ENCODE measurements around the gene SOWAHA.

The SOWAHA gene

DNA sequence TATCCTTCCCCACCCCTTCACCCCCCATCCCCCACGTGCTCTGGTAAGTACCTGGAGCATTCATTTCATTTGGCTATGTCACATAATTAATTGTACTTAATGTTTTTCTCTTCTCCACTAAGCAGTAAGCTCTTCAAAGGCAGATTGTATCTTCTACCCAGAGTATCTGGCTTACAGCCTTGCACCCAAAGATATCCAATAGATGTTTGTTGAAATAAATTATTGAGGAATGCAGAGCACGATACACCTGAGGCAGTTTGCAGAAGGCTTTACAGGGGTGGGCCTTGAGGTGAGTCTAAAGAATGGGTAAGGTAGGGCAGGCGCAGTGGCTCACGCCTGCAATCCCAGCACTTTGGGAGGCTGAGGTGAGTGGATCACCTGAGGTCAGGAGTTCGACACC, 2.5 kb upstream of the SOWAHA start:
- DNase-seq = no peak

DNA sequence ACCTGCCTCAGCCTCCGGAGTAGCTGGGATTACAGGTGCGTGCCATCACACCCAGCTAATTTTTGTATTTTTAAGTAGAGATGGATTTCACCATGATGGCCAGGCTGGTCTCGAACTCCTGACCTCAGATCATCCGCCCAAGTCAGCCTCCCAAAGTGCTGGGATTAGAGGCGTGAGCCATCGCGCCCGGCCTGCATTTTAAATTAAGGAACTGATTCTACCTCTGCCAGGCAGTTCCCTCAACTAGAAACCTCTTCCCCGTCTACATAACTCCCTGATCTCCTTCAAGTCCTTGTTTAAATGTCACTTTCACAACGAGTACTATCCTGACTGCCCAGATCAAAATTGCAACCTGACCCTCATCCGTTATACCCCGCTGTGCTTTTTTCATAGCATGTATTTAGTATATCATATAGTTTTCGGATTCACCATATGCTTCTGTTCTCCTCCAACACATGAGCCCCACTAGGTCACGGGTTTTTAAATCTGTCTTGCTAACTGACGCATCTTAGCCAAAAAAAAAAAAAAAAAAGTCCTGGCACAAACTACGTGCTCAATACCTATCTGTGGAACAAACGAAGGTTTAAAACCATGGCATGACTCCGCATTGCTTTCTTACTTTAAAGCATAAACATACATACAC, 858 bp upstream of the SOWAHA start:
- no peak for DNase-seq

DNA sequence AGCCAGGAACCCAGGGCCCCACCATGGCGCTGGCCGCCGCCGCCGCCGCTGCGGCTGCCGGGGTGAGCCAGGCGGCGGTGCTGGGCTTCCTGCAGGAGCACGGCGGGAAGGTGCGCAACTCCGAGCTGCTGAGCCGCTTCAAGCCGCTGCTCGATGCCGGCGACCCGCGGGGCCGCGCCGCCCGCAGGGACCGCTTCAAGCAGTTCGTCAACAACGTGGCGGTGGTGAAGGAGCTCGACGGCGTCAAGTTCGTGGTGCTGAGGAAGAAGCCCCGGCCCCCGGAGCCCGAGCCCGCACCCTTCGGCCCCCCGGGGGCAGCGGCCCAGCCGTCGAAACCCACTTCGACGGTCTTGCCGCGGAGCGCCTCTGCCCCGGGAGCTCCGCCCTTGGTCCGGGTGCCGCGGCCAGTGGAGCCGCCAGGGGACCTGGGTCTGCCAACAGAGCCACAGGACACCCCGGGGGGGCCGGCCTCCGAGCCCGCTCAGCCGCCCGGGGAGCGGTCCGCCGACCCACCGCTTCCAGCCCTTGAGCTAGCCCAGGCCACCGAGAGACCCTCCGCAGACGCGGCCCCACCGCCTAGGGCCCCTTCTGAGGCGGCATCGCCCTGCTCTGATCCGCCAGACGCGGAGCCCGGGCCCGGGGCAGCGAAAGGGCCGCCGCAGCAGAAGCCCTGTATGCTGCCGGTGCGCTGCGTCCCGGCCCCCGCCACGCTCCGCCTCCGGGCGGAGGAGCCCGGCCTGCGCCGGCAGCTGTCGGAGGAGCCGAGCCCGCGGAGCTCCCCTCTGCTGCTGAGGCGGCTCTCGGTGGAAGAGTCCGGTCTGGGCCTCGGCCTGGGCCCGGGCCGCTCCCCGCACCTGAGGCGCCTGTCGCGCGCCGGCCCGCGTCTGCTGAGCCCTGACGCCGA, 749 bp downstream of the SOWAHA start:
- no peak for DNase-seq

DNA sequence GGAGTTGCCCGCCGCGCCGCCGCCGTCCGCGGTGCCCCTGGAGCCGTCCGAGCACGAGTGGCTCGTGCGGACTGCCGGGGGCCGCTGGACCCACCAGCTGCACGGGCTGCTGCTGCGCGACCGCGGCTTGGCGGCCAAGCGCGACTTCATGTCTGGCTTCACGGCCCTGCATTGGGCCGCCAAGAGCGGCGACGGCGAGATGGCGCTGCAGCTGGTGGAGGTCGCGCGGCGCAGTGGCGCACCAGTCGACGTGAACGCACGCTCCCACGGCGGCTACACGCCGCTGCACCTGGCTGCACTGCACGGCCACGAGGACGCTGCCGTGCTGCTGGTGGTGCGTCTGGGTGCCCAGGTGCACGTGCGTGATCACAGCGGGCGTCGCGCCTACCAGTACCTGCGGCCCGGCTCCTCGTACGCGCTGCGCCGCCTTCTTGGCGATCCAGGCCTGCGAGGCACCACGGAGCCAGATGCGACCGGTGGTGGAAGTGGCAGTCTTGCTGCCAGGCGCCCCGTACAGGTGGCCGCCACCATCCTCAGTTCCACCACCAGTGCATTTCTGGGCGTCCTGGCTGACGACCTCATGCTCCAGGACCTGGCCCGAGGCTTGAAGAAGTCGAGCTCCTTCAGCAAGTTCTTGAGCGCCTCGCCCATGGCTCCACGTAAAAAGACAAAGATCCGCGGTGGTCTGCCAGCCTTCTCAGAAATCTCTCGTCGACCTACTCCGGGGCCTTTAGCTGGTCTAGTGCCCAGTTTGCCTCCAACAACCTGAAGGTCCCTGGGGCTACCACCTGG, 1.6 kb downstream of the SOWAHA start:
- DNase-seq = no peak

DNA sequence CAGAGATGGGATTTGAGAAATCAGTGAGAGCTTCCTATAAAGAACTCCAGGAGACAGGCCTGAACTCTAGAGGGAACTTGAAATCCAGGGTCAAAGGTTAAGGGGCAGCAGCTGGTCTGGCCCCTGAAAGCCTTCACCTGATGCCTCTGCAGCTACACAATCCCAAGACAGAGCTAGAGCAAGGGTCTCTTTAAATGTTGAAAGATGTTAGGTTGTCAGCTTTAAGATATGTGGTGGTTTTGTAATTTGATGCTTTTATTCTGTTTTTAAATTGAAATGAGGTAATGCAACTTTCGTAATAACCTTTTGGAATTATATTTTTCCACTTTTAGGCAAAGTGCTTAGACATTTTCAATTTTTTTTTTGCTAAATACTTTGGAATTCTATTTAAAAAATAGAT, 2.4 kb downstream of the SOWAHA start:
- DNase-seq = peak; percentile 26

DNA sequence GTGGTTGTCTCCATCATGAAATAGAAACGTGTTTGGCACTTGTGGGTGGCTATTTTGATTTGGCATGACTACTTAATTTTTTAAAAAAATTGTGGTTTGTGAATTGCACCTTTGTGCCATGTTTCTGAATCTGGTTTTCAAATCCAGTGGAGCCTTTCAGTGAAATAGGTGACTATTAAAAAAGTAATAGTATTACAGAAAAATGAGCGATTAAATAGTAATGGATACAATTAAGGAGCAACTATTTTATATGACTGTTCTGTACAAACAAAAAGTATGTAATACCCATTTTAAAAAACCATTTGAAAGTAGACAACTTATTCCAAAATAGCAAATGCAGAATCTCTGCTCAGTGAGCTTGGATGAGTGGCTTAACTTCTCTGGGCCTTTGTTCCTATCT, 3.0 kb downstream of the SOWAHA start:
- no peak for DNase-seq

DNA sequence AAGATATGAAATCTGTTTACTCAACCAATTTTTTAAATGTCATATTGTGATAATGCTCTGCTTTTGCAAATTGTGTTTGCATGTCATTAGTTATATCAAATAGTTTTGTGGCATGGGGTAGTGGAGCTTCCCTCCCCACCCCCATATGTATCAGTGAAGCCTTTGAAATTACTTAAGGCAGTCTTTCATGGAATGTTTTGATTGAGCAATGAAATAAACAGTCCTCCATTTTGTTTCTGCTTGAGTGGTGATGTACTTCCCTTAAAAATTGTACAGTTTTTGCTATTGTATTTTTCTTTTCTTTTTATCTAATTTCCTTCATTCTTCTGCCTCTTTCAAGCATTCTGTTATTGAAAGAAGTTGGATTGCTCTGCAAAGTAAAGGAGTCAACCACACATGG, 3.5 kb downstream of the SOWAHA start:
- DNase-seq = no peak

DNA sequence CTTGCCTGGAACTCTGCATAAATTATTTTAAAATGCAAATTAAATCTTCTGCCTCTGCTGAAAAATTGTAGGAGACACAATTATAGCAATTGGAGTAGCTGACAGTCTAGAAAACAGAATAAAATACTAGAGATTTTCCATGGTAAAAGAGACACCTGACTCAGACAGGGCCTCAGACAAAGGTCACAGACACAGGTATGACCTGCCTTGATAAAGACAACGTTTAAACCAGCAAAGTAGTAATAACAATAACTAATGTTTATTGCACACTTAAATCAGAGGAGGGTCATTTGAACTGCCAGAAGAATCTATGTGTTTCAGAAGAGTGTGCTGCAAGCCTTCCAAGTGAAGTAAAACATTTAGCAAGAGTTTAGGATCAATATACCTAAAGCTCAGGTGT, 3.9 kb downstream of the SOWAHA start:
- no peak for DNase-seq

DNA sequence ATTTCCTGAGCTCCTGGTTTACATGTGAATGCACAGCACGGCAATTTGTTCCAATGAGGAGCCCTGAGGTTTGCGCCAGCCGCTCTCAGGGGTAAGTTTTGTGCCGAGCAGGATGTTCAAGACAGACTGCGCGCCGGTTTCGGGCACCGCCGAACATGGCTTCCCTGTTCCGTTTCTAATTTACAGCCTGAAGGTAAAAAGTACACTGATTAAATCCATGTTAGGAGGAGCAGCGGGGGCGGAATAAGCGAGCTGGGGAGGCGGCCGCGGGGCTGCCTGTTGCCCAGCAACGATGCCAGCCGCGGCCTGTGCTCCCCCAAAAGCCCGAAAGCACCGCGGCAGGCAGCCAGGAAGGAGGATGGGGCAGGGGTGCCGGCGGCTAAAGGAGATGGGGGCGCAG, 6.4 kb downstream of the SOWAHA start:
- no peak for DNase-seq

DNA sequence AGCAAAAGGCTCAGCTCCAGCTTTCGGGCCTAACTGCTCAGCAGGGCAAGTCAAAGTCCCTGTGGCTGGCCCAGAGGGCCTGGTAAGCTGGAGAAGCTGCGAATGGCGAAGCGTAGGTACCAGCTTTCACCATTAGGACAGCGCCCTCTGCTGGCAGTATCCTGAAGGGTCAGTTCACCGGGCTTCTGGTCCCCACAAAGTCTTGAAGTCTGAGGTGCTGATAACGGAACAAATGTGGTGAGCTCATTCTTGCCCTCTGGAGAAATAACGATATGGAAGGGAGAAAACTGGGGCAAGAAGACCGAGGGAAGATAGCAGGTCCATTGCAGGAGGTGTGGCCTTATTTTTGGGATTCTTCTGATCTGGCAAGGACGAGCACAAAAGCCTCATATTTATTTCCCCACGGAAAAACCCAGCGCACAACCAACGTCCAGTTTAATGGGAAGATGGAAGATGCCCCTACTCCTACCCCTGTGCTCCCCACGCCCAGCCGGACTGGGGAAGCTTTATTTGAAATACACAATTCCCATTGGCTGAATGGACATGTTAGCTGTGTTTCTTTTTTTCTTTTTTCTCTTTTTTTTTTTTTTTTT, 7.2 kb downstream of the SOWAHA start:
- peak; percentile 82 for DNase-seq

DNA sequence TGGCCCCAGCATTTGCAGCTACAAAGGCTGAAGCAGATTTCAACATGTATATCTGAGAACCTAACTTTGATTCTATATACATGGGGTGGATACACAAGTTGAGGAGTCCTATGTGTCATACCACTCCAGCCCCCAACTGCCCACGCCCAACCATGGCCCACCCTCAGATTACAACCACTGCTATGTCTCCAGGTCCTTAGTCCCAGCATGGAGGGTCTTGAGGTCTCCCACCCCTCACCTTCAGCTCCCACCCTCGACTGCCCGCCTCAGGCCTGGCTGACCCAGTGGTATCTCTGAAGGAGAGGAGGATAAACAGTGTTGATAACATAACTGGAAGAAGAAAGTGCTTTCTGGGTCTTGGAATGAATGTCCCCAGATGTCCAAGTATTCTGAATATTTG, 8.2 kb downstream of the SOWAHA start:
- DNase-seq = no peak

DNA sequence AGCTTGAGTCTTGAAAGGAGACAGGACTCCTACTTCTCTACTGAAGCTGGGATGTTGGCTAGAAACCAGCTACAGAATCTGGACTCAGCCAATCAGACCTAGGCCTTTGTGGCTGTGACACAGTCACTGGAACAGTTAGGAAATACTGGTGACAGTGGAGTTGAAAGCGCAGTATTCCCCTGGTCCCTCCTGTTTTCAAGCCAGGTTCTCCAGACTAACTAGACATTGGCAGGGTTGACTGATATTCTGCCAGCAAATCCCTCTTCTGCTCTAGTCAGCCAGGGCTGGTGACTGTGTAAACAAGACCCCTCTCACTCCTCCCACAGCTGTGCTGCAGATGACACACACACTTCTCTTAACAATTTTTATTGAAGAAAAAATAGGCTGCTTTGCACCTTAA, 8.7 kb downstream of the SOWAHA start:
- no peak for DNase-seq

DNA sequence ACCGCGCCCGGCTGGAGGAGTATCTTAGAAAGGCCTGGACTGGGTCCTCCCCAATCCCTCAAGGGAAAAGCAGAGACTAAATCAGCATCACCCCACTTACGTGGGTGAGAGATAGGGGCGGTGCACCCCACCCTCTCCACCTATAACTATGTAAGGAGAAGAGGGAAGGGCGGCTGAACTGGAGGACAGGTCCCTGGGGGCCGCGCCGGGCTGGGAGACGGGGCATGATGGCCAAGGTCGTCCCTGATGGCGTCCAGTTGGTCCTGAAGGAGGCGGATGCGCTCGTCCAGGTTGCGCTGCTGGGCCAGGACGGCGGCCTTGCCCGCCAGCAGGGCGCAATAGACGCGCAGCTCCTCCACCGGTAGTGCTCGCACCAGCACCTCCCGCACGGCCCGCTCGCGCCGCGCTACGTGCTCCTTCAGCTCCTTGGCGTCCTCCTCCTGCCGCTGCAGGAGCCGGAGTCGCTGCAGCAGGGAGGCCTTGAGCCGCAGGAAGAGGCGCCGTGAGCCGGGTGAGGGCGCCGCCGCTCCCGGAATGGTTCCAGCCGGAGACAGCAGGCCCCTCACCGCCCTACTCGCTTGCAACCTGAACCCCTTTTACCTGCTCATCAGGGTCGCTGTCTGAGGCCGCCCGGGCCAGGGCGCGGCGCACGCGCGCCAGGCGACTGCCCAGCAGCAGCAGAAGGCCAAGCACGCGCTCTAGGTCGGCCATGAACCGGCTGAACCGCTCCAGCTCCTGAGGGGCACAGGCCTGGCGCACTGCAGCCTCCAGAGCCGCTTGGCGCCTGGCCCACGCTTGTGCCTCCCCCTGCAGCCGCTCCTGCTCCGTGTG, 9.8 kb downstream of the SOWAHA start:
- peak; percentile 38 for DNase-seq

DNA sequence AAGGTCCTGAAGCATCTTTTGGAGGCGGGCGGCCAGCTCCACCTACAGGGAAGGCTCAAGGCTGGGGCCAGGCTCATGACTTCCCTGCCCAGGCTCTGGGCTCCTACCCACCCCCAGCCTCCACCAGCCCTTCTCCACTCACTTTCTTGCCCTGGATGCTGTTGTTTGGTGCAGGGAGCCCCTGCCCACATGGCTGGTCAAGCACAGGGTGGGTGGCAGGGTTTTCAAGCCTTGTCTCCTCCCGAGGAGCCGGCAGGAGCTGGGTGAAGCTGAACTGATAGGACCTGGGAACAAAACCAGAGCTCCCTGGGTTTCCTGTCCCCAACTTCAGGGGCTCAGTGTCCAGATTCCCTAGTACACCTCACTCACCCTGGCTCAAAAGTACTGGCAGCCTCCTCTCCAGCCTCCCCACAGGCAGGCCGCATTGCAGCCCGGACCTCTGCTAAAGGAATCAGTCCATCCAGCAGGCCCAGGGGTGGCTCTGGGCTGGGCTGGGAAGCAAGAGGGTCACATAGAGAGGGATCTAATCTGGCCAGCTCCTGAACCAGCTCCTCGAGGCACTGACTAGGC, 10.5 kb downstream of the SOWAHA start:
- DNase-seq = no peak

DNA sequence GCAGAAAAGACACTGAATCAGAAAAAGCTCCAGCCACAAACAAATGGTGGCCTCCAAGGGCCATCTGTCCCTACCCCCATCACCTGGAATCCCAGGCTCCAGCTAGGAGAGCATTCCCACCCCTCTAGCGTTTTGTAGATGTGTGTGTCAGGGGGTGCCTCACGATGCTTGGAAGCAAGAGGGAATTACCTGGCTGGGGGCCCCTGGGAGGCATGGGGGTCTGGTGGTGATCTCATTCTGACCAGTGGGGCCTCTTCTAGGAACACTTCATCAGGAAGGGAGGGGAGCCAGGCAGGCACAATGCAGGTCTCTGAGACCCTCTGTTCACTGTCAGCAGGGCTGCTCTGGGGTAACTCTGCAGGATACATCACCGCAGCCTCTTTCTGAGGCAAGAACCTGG, 11.3 kb downstream of the SOWAHA start:
- DNase-seq = no peak

DNA sequence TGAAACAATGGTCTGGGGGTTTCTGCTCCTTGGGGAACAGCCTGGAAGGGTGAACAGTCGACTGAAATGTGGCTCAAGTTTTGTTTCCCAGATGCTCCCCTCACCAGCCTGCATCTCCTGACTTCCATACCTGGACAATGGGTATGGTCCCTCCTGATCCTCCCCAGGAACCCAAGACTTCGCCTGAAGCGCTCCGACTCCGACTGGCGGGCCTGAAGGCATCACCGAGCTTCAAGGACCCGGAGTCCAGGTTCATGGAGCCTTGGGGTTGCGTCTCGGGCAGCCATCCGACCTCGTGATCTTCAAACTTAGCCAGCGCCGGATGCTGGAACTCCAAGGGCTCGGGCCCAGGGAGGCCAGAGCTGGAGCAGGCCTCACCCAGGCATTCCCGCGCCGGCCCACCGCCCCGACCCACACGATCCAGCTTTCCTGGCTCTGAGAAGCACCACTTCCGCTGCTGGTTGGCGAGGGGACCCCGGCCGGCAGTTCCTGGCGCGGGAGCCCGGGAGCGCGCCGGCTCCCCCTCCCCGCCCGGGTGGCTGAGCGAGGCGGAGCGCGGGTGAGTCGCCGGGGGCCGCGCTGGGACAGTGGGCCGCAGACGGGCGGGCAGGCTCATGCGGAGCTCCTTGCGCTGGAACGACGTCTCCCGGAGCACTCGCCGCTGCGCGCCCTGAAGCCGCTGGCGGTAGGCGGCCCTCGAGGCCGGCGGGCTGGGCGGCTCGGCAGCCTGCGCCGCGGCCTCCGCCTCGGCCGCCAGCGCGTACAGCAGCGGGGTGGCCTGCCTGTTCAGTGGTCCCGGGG, 12.1 kb downstream of the SOWAHA start:
- DNase-seq = no peak

DNA sequence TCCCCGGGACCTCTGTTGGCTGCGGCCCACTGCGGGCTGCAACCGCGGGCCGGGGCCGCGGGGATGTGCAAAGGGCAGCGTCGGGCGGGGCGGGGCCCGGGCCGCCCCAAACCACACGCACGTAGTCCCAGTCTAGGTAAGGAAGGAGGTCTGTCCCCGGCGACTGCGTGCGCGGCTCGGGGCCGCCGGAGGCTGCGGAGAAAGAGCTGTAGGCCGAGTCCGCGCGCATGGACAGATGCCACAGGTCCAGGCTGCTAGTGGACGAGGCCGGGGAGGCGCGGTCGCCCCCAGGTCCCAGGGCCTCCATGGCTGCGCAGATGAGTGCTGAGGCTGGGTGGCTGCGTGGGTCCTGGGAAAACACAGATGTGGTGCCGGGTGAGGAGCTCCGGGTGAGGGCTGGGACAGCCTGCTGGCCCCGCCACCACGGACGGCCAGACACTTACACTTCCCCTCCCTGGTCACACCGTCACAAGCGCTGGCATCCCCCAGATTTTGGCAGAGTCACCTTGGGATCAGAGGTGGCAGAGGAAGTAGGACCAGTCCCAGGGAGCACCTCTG, 12.8 kb downstream of the SOWAHA start:
- DNase-seq = no peak

DNA sequence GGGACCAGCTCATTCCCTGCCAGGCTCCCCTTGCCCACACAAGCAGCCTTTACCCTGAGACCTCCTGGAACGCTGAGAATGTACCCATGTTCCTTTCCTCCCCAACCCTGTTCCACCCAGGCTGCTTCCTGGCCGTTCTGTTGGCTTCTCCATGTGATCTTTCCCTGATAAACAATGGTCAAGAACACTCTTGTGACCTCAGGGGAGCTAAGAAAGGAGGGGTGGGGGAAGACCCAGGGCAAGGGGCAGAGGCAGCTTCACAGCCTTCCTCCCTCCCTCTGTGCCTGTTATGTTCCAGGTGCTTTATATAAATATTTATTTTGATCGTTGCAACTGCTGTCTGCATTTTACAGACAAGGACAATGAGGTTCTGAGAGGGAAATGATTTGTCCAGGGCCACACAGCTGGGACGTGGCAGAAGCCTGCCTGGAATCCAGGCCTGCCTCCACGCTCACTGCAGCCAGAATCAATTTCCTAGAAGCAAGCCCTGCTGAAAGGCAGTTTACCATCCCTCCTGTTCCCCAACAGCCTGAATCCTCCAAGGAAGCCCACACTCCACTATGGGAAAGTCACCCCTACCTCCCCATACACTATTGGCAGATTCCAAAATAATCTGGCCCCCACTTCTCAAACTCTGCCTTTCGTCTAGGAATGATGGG, 13.5 kb downstream of the SOWAHA start:
- DNase-seq = no peak

DNA sequence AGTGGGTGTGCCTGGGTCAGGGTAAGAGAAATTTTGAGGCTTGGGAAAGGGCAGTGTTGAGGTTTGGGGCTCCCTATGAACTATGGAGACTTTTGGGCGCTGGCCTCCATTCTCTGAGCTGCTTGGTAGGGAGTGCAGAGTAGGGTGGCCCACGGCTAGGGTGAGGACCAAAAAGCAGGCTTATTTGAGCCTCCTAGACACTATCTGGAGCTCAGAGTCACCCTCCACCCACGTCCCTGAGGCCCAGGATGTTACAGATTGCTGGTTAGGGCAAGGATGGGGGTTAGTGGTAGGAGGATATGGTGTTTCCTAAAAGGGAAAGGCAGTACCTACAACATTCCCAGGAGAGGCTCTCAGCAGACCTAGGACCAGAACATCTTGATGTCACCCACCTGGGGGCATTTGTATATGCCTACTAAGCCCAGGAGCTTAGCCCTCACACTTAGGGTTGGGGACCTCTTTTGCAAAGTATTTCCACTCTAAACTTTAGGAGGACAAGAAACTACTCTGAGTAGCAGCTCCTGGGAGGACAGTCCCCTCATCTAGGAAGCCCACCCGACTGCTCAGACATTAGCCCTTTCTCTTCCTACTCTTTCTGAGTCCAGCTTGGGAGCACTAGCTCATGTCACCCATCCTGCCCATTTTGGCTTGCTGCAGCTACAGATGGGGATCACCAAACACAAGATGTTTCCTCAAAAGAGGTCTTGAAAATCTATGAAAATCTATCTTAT, 15.0 kb downstream of the SOWAHA start:
- DNase-seq = no peak
